Measurements from ENCODE around the gene CCND1.
"Not testable (repeated sequence)": the region's sequence is repeated elsewhere in the genome, so short reads cannot be mapped to it uniquely, and the experiment has no call there.

The CCND1 gene

DNA sequence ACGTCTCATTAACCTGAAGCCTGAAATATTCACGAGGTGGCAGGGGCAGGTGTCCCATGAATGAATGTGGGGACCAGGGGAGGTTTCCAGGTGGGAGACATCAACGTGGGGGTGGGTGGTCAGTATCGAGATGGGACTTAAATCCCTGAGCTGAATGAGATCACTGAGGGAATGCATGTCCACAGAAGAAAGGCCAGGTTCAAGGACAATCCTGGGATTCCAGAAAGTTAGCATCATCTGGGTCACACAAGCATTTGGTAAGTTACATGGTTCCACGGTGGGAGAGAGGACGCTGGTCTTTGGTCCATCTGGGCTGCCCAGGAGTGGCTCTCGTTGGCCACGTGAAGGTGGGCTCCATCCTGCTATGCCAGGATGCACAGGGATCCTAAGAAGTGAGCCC is 22.7 kb upstream of the CCND1 start:
- no peak for DNase-seq

DNA sequence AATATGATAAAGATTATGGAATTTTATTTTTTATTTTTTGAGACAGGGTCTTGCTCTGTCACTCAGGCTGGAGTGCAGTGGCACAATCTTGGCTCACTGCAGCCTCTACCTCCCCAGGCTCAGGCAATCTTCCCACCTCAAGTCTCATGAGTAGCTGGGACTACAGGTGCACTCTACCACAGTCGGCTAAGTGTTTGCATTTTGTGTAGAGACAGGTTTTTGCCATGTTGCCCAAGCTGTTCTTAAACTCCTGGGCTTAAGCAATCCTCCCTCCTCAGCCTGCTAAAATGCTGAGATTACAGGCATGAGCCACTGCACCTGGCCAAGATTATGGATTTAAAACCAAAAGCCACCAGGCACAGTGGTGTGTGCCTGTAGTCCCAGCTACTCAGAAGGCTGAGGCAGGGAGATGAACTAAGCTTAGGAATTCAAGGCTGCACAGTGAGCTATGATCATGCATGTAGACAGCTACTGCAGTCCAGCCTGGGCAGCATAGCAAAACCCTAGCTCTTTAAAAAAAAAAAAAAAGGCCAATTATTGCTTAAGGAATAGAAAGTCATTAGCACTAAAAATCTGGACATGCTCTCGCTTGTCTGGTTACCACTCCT is 20.2 kb upstream of the CCND1 start:
- no peak for DNase-seq

DNA sequence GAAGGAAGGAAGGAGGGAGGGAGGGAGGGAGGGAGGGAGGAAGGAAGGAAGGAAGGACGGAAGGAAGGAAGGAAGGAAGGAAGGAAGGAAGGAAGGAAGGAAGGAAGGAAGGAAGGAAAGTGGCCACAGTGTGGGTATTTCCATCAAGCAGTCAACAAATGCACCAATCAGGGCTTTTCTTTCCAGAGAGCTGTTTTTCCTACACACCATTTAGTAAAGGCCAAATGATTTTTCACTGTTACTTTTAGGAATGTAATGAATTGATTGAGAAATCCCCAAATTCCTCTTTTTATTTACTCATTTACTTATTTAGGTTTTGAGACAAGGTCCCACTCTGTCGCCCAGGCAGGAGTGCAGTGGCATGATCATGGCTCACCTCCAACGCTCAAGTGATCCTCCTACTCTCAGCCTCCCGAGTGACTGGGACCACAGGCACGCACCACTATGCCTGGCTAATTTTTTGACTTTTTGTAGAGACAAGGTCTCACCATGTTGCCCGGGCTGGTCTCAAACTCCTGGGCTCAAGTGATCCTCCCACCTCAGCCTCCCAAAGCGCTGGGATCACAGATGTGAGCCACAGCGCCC is 18.8 kb upstream of the CCND1 start:
- DNase-seq: not testable (repeated sequence)

DNA sequence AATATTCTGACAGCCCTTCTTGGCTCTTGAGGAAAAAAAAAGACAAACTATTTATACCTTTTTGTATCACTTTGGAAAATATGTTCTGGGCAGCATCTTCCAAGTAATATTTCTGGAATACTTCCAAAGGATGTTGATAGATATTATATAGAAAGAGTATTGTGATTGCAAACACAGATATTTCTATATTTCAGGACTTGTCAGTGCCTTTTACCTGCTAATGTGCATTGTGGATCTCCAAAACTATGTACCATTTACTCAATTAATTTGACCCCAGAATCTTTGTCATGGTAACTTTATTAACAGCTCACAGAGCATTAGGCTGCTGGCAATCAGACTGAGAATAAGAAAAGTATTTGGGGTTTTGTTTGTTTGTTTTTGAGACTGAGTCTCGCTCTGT is 16.7 kb upstream of the CCND1 start:
- no peak for DNase-seq

DNA sequence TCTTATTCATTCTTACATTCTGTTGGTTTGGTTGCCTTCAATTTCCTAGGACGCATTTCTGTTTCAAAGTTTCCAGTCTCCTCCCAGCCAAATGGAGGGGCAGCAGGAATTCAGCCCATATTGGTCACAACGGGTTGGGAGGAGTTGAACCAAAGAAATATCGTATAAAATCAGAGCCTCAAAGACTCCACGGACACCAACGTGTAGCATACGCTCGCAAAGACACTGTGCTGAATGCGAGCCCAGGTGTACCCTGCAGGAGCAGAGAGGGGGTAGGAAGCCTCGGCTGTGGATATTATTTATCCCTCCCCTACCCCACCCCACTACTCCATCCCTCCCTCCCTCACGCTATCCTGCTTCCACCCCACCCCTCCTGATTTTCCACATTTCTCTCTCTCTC is 15.5 kb upstream of the CCND1 start:
- DNase-seq: no peak

DNA sequence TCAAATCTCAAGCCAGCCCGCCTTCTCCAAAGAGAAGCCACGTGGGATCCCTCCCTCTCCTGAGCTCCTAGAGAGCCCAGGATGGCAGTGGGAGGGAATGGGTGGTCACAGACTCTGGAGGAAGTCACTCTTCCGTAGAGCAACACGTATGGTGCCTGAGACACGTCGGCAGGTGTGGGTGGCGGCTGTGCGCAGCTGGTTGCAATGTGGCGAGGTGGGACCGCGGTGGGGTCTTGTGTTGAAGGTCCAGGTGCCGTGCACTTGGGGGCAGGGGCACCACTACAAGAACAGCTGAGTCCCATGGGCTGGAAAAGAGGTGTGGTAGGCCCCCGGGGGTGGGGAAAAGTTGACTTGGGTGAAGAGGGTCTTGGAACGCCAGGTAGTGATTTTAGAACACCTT is 13.4 kb upstream of the CCND1 start:
- DNase-seq: no peak

DNA sequence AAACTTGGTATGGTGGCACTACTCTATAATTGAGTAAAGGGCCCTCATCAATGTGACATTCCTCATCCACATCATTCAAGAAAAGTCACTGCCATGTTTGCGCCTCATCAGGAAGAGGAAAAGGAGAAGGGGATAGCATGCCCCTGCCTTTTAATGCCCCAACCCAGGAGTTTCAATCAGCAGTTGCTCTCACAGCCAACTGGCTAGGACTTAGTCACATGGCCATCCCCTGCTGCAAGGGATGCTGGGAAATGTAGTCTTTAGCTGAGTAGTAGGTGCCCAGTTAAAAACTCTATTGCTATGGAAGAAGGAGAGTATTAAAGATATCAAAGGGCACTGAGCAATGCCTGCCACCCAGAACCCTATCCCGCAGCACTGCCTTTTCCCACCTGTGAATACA is 10.9 kb upstream of the CCND1 start:
- no peak for DNase-seq

DNA sequence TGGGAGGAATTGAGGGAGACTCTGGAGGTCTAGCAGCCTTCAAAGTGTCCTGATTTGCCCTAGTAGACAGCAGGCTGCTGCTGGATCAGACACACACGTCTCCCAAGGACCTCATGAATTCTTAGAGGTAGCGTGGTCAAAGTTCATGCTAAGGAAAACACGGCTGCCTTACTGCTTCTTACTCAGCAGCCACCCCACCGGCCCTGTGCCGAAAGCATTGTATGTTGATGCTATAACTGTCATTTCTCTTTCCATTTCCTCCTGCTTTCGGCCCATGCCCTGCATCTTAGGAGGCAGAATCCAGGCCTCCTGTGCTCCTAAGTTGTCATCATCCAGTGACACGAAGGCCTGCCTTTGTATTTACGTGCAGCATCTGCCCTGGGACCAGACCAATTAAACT is 10.5 kb upstream of the CCND1 start:
- no peak for DNase-seq

DNA sequence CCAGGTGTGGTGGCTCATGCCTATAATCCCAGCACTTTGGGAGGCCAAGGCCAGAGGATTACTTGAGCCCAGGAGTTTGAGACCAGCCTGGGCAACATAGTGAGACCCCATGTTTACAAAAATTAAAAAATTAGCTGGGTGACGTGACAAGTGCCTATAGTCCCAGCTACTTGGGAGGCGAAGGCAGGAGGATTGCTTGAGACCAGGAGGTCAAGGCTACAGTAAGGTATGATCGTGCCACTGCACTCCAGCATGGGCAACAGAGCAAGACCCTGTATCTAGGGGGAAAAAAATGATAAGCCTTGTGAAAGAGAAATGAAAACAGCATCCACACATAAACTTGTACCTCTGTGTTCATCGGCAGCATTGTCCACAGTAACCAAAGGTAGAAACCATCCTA is 8.1 kb upstream of the CCND1 start:
- no peak for DNase-seq

DNA sequence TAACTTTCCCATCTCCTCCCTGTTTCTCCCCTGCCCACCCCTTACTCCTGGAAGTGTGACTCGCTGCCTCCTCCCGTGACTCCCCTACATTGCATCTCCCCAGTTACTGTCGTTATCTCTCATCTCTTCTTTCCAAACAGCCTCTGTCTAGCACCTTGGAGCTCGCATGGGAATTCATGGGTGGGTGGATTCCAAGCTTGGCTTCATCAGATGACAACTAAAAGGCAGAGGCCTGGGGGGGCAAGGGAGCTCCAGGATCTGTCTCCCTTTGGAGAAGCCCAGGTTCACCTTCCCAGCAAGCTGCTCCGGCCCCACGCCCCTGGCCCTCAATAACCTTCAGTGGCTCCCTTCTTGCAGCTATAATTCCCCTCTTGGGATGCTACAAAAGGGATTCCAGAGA is 6.9 kb upstream of the CCND1 start:
- DNase-seq: no peak

DNA sequence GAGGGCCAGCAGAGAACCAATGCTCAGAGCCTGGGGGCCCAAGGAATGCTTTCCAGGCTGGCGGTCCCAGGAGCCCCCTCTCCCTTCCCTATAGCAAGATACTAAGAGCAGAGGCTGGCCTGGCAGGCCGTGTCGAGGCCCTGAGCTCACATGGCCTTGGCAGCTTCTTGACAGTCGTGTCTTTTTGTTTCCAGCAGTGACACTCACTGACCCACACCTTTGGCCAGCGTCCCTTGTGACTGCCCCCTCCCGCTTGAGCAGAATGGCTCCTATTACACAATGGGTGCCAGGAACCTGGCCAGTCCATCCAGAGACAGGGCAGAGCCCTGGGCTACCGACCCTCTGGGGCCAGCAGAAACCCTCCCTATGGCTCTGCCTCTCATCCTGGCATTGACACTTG is 6.4 kb upstream of the CCND1 start:
- no peak for DNase-seq

DNA sequence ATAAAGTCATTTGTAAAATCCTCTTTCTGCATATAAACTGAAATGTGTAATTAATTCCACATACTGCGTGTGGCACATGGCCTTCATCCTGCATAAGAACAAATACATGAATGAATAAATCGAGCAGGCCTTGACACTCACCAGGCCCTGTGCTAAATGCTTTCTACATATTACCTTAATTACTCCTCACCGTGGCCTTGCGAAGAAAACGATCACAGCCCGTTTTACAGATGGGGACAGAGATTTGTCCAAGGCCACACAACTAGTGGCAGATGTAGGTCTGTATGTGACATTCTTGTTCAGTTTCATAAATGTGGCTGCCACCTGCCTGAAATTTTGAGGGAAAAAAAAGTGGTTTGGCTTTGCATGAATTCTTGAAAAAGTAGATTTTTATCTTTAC is 5.8 kb upstream of the CCND1 start:
- no peak for DNase-seq

DNA sequence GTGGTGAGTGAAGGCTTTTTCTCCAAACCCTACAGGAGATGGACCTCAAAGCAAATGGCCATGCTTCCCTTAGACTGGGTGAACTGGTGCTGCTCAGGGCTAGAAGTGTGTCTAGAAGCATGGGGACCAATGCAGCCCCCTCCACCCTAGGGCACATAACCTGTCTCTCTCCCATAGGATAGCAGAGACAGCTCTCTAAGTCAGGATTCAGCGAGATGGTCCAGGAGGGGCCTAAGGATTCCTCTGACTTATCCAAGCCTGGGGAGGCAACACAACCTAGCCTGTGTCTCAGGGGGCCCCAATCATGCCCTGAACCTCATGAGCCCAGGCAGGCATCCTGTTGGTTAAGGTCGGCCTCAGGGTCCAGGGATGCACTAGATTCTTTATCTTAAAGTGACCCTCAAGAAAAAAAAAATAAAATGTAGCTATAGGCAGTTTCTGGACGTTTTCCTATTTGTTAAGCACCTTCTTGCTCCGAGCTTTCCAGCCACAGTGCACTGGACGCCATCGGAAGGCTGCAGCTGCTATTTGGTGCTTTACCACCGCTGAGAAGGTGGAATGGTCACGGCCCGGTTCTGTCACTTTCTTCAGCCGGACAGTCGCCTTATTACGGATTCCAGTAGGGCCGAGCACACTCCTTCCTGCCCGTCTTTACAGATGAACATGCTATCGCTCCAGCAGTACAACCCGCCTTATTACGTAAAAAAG is 5.0 kb upstream of the CCND1 start:
- DNase-seq: no peak

DNA sequence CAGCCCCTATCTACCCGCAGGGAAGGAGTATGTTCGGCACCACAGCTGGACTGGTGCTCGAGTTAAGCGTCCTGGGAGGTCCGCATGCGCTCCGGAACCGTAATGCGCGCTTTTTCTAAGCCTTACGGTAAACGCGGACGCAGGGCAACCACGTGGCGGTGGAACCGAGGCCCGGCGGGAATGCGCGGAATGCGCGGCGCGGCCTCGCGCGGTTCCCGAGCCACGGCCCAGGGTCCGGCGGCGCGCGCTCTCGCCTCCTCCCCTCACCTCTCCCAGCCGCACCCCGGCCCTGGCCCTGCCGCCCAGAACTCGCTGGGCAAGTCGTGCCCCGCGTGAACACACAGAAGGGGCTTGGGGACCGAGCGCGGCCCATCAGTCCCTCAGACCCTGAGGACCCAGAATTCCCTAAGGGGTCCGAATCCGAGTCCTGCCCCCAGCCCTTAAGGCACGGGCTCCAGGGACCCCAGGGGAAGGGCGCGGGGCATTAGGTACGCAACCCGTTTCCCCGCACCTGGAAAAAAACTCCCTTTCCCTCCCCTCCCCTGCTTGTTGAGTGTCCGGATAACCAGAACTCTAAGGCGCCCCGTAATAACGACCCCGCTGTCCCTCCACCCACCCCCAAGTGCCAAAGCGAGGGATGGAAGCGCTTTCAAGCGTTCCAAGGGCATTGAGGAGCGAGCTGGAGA is 4.3 kb upstream of the CCND1 start:
- no peak for DNase-seq

DNA sequence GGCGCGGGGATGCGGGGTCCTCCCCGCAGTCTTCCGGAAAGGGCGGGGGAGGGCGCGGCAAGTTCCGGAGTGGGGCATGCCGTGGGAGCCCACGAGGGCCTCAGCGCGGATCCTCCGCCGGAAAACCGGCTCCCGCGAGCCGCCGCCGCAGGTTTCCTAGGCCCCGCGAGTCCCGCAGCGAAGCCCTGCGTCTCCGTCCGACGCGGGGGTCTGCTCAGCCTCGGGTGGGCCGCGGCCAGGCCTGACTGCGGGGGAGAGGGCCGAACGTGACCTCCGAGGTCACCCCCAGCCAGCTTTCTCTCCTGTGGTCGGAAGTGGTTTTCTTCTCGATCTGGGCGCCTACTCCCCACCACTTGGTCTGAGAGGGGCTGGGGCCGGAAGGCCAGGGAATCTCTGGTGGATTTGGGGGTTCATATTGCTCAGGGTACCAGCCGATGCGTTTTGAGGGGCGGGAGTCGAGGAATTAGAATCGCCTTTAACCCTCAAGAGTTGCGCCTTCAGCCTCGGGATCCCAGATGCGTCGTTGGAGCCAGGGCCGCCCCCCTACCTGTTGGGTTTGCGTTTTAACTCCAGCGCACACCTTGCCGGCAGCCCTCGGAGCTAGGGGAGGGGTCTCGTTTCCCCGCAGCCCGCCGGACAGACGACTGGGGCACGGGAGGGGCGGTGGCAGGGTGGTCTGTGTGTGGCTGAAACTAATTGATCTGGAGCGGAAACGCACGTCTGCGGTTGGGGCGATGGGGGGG is 3.6 kb upstream of the CCND1 start:
- no peak for DNase-seq

DNA sequence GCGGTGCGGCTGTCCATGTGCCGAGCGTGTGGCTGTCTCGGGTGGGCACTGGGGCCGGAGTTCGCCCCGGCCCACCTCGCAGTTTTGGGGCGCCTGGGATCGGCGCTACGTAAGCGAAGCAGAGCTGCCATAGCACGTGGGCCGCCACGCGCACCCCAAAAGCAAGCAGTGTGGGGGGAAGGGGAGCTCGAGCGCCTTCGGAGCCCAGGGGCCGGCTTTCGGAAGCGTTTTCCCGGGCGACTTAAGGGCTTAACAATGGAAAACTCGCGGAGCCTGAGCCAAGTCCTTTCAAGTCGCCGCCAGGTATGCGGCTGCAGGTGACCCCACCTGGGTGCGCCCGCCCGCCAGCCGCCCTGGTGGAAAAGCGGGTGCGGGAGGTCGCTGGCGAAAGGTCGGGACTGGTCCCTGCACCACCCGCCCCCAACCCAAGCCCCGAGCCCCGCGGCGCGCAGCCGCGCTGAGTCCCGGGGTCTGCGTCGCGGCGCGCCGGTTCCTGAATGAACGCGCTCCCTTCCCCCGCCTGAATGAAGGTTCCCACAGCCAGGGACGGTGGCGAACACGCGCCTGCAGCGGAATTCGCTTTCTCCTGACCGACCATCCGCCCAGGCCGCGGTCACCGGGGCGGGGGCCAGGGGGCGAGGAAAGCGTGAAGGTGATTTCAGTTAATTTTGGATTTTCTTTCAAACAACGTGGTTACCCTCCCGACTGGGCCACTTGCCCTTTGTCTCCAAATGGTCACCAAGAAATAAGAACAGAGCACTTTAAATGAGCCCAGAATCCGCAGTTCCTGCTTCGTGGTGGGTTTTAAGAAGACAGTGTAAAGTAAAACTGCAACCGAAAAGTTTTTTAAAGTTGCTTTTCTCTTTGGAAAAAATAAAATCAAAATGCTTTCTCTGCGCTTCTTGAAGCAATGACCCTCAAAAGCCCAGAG is 2.8 kb upstream of the CCND1 start:
- DNase-seq: no peak

DNA sequence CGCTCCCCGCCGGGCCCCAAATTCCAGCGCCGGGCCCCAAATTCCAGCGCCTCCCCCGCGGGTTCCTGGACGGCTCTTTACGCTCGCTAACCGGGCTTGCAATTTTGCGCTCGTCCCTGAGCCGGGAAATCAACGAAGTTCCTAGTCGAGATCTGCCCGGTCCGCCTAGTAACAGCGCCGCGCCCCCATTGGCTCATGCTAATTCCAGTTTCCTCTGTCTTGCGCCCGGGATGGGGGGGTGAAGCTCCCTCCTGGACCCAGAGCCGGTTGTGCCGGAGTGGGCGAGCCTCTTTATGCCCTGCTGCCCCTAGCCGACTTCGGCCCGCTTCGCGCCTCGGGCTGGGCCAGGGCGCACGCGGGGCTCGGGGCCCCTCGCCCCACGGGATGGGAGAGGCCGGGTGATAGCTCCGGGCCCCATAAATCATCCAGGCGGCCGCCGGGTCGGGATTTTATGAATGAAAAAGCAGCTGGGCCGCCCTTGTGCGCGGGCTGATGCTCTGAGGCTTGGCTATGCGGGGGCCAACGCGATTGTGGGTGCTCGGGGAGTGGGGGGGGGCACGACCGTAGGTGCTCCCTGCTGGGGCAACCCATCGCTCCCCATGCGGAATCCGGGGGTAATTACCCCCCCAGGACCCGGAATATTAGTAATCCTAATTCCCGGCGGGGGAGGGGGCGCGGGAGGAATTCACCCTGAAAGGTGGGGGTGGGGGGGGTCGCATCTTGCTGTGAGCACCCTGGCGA is 1.8 kb upstream of the CCND1 start:
- peak; percentile 90 to 94 for DNase-seq

DNA sequence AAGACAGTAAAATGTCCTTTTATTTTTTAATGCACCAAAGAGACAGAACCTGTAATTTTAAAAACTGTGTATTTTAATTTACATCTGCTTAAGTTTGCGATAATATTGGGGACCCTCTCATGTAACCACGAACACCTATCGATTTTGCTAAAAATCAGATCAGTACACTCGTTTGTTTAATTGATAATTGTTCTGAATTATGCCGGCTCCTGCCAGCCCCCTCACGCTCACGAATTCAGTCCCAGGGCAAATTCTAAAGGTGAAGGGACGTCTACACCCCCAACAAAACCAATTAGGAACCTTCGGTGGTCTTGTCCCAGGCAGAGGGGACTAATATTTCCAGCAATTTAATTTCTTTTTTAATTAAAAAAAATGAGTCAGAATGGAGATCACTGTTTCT is 1.1 kb upstream of the CCND1 start:
- no peak for DNase-seq

DNA sequence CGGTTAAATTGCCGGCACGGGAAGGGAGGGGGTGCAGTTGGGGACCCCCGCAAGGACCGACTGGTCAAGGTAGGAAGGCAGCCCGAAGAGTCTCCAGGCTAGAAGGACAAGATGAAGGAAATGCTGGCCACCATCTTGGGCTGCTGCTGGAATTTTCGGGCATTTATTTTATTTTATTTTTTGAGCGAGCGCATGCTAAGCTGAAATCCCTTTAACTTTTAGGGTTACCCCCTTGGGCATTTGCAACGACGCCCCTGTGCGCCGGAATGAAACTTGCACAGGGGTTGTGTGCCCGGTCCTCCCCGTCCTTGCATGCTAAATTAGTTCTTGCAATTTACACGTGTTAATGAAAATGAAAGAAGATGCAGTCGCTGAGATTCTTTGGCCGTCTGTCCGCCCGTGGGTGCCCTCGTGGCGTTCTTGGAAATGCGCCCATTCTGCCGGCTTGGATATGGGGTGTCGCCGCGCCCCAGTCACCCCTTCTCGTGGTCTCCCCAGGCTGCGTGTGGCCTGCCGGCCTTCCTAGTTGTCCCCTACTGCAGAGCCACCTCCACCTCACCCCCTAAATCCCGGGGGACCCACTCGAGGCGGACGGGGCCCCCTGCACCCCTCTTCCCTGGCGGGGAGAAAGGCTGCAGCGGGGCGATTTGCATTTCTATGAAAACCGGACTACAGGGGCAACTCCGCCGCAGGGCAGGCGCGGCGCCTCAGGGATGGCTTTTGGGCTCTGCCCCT is 529 bp upstream of the CCND1 start:
- DNase-seq: no peak

DNA sequence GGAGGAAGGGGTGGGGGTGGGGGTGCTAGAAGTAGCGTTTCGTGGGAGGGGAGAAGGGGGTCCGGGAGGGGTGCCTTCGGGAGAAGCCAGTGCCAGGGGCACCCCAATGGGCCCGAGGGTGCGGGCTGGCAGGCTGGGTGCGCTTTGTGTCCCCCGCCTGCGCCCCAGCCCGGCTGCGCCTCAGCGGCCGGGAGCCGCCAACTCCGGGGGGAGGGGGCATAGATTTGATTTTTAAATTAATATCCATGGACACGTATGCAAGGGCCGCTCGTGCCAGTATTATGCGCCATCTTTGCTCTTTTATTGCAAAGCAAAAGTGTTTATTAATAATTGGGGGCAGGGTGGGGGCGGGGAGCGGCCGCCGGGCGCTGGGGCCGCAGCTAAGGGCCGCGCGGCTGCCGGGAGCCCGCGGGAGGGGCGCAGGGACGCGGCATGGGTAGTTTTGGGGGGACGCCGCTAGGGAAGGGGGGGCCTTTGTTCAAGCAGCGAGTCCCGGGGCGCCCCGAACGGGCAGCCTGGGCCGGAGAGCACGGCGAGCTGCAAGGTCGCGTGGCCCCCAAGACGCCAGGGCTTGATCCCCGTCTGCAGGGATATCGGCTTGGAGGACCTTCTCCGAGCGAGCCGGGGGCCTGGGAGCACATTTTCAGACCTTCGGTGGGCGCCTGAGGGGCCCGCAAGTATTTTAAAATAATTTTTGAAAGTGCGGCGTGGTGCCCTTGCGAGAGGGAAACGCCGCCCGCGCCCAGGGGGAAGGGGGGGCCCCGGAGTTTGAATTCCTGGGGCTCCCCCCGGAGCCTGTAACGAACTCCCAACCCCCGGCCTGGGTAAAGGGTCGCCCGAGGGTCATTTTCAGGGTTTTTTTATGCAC is 959 bp downstream of the CCND1 start:
- no peak for DNase-seq

All from SHP77 (cell line).